Astrocyte of the spinal cord (primary cell): Measurements from ENCODE around the gene DPM2.

Experiments
- DNase-seq: peaks from one replicate; pipeline ENCODE4 v3.0.0; 2011; ENCODE audit warnings: low read depth, low spot score
- H3K4me3 ChIP-seq: 2 replicates; pipeline ENCODE4 v1.5.1; 2011; ENCODE audit warnings: low read depth, mild to moderate bottlenecking, low read length, moderate library complexity
- CTCF ChIP-seq: IDR thresholded peaks from 2 replicates; pipeline ENCODE4 v1.5.1; 2012; ENCODE audit warnings: low read depth, mild to moderate bottlenecking, low read length, inconsistent platforms
- in situ Hi-C: cut with HindIII; loops from 2 replicates; pipeline ENCODE4 v1.10.0; 2017; ENCODE audit warnings: low sequenced_read_pairs

Gene DPM2

DNA sequence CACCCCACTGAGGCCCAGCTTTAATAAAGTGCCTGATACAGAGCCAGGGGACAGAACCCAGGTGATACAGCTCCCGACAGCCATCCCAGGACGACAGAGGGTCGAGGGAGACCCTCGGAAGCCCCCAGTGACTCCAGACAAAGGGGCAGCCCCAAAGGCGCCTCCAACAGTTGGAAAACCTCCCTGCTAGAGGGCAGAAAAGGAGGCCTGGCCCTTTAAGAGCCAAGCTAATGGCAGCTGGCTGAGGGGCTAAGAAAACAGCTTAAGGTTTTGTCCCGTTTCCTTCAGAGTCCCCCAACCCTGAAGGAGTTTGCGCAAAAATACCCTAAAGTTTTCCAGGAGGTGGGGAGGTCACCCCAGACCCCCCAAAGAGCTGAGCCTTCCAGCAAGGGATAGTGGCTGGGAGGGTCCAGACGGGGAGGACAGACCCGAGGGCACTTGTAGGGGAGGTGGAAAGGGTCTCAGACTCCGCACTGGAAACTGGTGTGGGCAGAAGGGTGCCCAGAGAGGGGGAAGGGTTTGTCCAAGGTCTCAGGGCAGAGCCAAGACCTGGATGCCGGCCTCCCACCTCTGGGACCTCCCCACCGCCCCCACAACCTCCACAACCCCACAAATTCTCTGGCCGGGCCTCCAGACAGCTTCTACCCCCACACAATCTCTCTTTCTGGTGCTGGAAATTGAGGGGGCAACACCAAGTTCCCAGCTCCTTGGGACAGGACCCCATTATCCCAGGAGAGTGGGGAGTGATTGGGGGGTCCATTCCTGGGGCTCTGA, 52.0 kb downstream of the DPM2 start:
- in situ Hi-C loops, result no loop called here
- H3K4me3 ChIP-seq, result no peak overlapping the region
- TF ChIP-seq CTCF, result no peak
- DNase-seq, result no peak
